ENCODE data around the gene SLC22A1.

- no peak for TF ChIP-seq MYNN (tag by site-specific recombination; IDR thresholded peaks at IDR 0.05; ENCODE audit: borderline replicate concordance)
- TF ChIP-seq CTCF (tag by site-specific recombination; IDR thresholded peaks at IDR 0.05): no peak
- TF ChIP-seq OSR2 (tag by site-specific recombination; IDR thresholded peaks at IDR 0.05): no peak
- no peak for TF ChIP-seq HOXC10 (CRISPR knock-in tag; IDR thresholded peaks at IDR 0.05)
- no peak for TF ChIP-seq ZBTB7A (tag by site-specific recombination; IDR thresholded peaks at IDR 0.05; ENCODE audit: low read depth)
- TF ChIP-seq ZNF776 (tag by site-specific recombination; IDR thresholded peaks at IDR 0.05; ENCODE audit: borderline replicate concordance): no peak
Measured at GRCh38 chr6:160101277-160102205, 20.1 kb upstream of the SLC22A1 start.
